GM19238 (cell line): ENCODE results near the gene ZC3H6.
"Not testable (repeated sequence)": the region's sequence is repeated elsewhere in the genome, so short reads cannot be mapped to it uniquely, and the experiment has no call there.

Source experiments
- DNase-seq: peaks from one replicate; pipeline ENCODE4 v3.0.0; 2011; ENCODE audit warnings: low spot score; ENCODE audit not compliant: insufficient read length

Gene ZC3H6

GRCh38 chr2:112321375-112322320, 46.3 kb downstream of the ZC3H6 start:
- no peak for DNase-seq

GRCh38 chr2:112322919-112323318, 47.5 kb downstream of the ZC3H6 start:
- no peak for DNase-seq

GRCh38 chr2:112332123-112332696, 56.8 kb downstream of the ZC3H6 start:
- no peak for DNase-seq

- no peak for DNase-seq
These were observed 60.2 kb downstream of the ZC3H6 start for GRCh38 chr2:112335600-112335999.

GRCh38 chr2:112339986-112340385, 64.6 kb downstream of the ZC3H6 start:
- no peak for DNase-seq

- no peak for DNase-seq
These were observed 65.3 kb downstream of the ZC3H6 start for GRCh38 chr2:112340475-112341267.

GRCh38 chr2:112342067-112342550, 66.7 kb downstream of the ZC3H6 start:
- no peak for DNase-seq

GRCh38 chr2:112343827-112344585, 68.6 kb downstream of the ZC3H6 start:
- DNase-seq = no peak

GRCh38 chr2:112345030-112346027, 69.9 kb downstream of the ZC3H6 start:
- no peak for DNase-seq

- DNase-seq = not testable (repeated sequence)
These were observed 76.9 kb downstream of the ZC3H6 start for GRCh38 chr2:112352292-112352691.

- not testable (repeated sequence) for DNase-seq
These were observed 77.6 kb downstream of the ZC3H6 start for GRCh38 chr2:112352809-112353603.

- not testable (repeated sequence) for DNase-seq
These were observed 78.9 kb downstream of the ZC3H6 start for GRCh38 chr2:112354335-112354734.

GRCh38 chr2:112360055-112360454, 84.7 kb downstream of the ZC3H6 start:
- not testable (repeated sequence) for DNase-seq
